GM12873 (cell line): ENCODE results near the gene MYT1.

Experiments
- CTCF ChIP-seq: IDR thresholded peaks from 2 replicates; pipeline ENCODE4 v1.5.1; 2012; ENCODE audit warnings: low read depth, mild to moderate bottlenecking, moderate library complexity, low read length, control low read depth; ENCODE audit not compliant: insufficient read depth; ENCODE audit errors: missing control alignments

The MYT1 gene

GRCh38 chr20:64164123-64164836 is at the start of gene MYT1:
MYT1 (plus strand) TSS chr20:64164452; CDS start chr20:64198862, 34,410 bp downstream.
- TF ChIP-seq CTCF: no peak

GRCh38 chr20:64115171-64115911 is 48.9 kb upstream of the MYT1 start:
- no peak for TF ChIP-seq CTCF

GRCh38 chr20:64116016-64116415 is 48.2 kb upstream of the MYT1 start:
- TF ChIP-seq CTCF: no peak

- TF ChIP-seq CTCF: no peak
Observed at GRCh38 chr20:64116541-64117431, 47.5 kb upstream of the MYT1 start.

GRCh38 chr20:64119301-64119680 is 45.0 kb upstream of the MYT1 start:
- TF ChIP-seq CTCF: no peak

- no peak for TF ChIP-seq CTCF
Observed at GRCh38 chr20:64119681-64120341, 44.4 kb upstream of the MYT1 start.
